AG08395 (cell line): Measurements from ENCODE around the gene RPL22.

ENCODE experiments used
- DNase-seq: peaks from one replicate; pipeline ENCODE4 v3.0.0; 2012; ENCODE audit warnings: mixed read lengths, low spot score

RPL22 gene

GRCh38 chr1:6199298-6200187 lies at the start of gene RPL22:
Gene RPL22 (minus strand): TSS chr1:6199595. CDS start chr1:6199573, 22 bp downstream.
- DNase-seq, result peak; percentile 98

- no peak for DNase-seq
These were observed 48.9 kb upstream of the RPL22 start for GRCh38 chr1:6248161-6248776.

- DNase-seq, result no peak
These were observed 48.3 kb upstream of the RPL22 start for GRCh38 chr1:6247651-6248050.

- DNase-seq, result peak; percentile 88
These were observed 47.4 kb upstream of the RPL22 start for GRCh38 chr1:6246497-6247467.

GRCh38 chr1:6245869-6246496 lies 46.6 kb upstream of the RPL22 start:
- no peak for DNase-seq

- peak; percentile 88 for DNase-seq
These were observed 45.9 kb upstream of the RPL22 start for GRCh38 chr1:6245086-6245868.

GRCh38 chr1:6244401-6245049 lies 45.1 kb upstream of the RPL22 start:
- DNase-seq, result no peak

- DNase-seq, result no peak
These were observed 44.6 kb upstream of the RPL22 start, which contains the start of gene HES3 for GRCh38 chr1:6243993-6244392. Gene HES3 (plus strand): TSS chr1:6244179. CDS start chr1:6244366, 187 bp downstream.

- DNase-seq, result no peak
These were observed 43.8 kb upstream of the RPL22 start for GRCh38 chr1:6243053-6243834.

- no peak for DNase-seq
These were observed 42.7 kb upstream of the RPL22 start for GRCh38 chr1:6241887-6242740.

GRCh38 chr1:6241107-6241886 lies 41.9 kb upstream of the RPL22 start:
- no peak for DNase-seq

- DNase-seq, result peak; percentile 68
These were observed 40.8 kb upstream of the RPL22 start for GRCh38 chr1:6239950-6240768.

- no peak for DNase-seq
These were observed 39.9 kb upstream of the RPL22 start for GRCh38 chr1:6239213-6239752.

GRCh38 chr1:6237093-6237492 lies 37.7 kb upstream of the RPL22 start:
- no peak for DNase-seq

GRCh38 chr1:6235296-6235677 lies 35.9 kb upstream of the RPL22 start:
- DNase-seq, result no peak

GRCh38 chr1:6234502-6235295 lies 35.3 kb upstream of the RPL22 start:
- no peak for DNase-seq
